Ascending aorta (tissue), 2 donors: Measurements from ENCODE around the gene PCSK2. TPM values are rescaled to one million over a fixed set of nuclear protein-coding genes. Genes with fewer than 3 reads are reported as not detected.

Experiments
- DNase-seq, 2 donors: peaks; one replicate each; pipeline ENCODE4 v3.0.0-alpha.2; 2019; ENCODE audit warnings: low spot score in 2 of 2
- H3K27ac ChIP-seq, 2 donors: fragments of 200-600 bp; sonication (generic); one replicate each; pipeline ENCODE4 v1.5.1; 2016 to 2017; ENCODE audit warnings: mild to moderate bottlenecking in 1 of 2
- H3K27me3 ChIP-seq: fragments of 200-600 bp; sonication (generic); one replicate; pipeline ENCODE4 v1.5.1; 2017
- H3K36me3 ChIP-seq, 2 donors: fragments of 200-600 bp; sonication (generic); one replicate each; pipeline ENCODE4 v1.5.1; 2016
- H3K4me1 ChIP-seq, 2 donors: fragments of 200-600 bp; sonication (generic); one replicate each; pipeline ENCODE4 v1.5.1; 2016 to 2017; ENCODE audit warnings: mild to moderate bottlenecking in 1 of 2
- H3K4me3 ChIP-seq, 2 donors: fragments of 200-600 bp; sonication (generic); one replicate each; pipeline ENCODE4 v1.5.1; 2016 to 2017; ENCODE audit warnings: mild to moderate bottlenecking in 1 of 2
- H3K9me3 ChIP-seq, 2 donors: fragments of 200-600 bp; sonication (generic); one replicate each; pipeline ENCODE4 v1.5.1; 2016
- CTCF ChIP-seq, 3 experiments: fragments of 200-600 bp in 2 of 3; fragments of 450-650 bp in 1 of 3; sonication (generic) in 2 of 3; IDR thresholded peaks; one replicate each; pipeline ENCODE4 v1.5.1; 2016 to 2019; ENCODE audit warnings: antibody characterized with exemption in 3 of 3, mild to moderate bottlenecking in 1 of 3, moderate library complexity in 1 of 3
- intact Hi-C: fragments of 100-400 bp; cut with DNase I; formaldehyde crosslinking; loops from one replicate; pipeline ENCODE4 v1.15.1; 2023
- total RNA-seq: library from RNA; depleted of rRNA; stranded (reverse); fragments of >200 nt; gene quantifications from one replicate; pipeline ENCODE4 v1.1.0, GENCODE V29; 2016

Gene PCSK2
- total RNA-seq, 1 donor from 2014 or later: not detected

GRCh38 chr20:17497821-17498580 is 271.2 kb downstream of the PCSK2 start:
- intact Hi-C loops: no loop called here
- Histone ChIP-seq H3K4me1 (peaks cover 0 to 3% of the 10 kb centered on the region in 2 donors), H3K4me3 (no peak overlapping the region), H3K27ac (no peak overlapping the region), H3K27me3 (no peaks in the 10 kb centered on the region), H3K9me3 (no peaks in the 10 kb centered on the region), H3K36me3 (no peaks in the 10 kb centered on the region)
- no peak for TF ChIP-seq CTCF (IDR thresholded peaks at IDR 0.05)
- DNase-seq: no peak

GRCh38 chr20:17498641-17499040 is 271.8 kb downstream of the PCSK2 start:
- no peak overlapping the region for H3K4me3 ChIP-seq
- TF ChIP-seq CTCF (IDR thresholded peaks at IDR 0.05): no peak
- intact Hi-C loops: no loop called here
- peaks cover 0 to 3% of the 10 kb centered on the region in 2 donors for H3K4me1 ChIP-seq
- no peaks in the 10 kb centered on the region for H3K36me3 ChIP-seq
- no peak for DNase-seq
- H3K27ac ChIP-seq: no peak overlapping the region
- no peaks in the 10 kb centered on the region for H3K27me3 ChIP-seq
- no peaks in the 10 kb centered on the region for H3K9me3 ChIP-seq

GRCh38 chr20:17499041-17499440 is 272.2 kb downstream of the PCSK2 start:
- Histone ChIP-seq H3K4me1 (peaks cover 0 to 3% of the 10 kb centered on the region in 2 donors), H3K27ac (no peak overlapping the region), H3K4me3 (no peak overlapping the region), H3K36me3 (no peaks in the 10 kb centered on the region), H3K9me3 (no peaks in the 10 kb centered on the region), H3K27me3 (no peaks in the 10 kb centered on the region)
- intact Hi-C loops: no loop called here
- TF ChIP-seq CTCF (IDR thresholded peaks at IDR 0.05): no peak
- no peak for DNase-seq

- TF ChIP-seq CTCF (IDR thresholded peaks at IDR 0.05): no peak
- no peak overlapping the region for H3K27ac ChIP-seq
- no peaks in the 10 kb centered on the region for H3K36me3 ChIP-seq
- no peaks in the 10 kb centered on the region for H3K9me3 ChIP-seq
- intact Hi-C loops: no loop called here
- no peak overlapping the region for H3K4me3 ChIP-seq
- peaks cover 0 to 4% of the 10 kb centered on the region in 2 donors for H3K4me1 ChIP-seq
- no peak for DNase-seq
- H3K27me3 ChIP-seq: no peaks in the 10 kb centered on the region
These were observed 273.4 kb downstream of the PCSK2 start for GRCh38 chr20:17500271-17500670.

GRCh38 chr20:17500826-17501225 is 274.0 kb downstream of the PCSK2 start:
- no peak overlapping the region for H3K4me3 ChIP-seq
- H3K4me1 ChIP-seq: peaks cover 0 to 8% of the 10 kb centered on the region in 2 donors
- no peak overlapping the region for H3K27ac ChIP-seq
- no peak for TF ChIP-seq CTCF (IDR thresholded peaks at IDR 0.05)
- no peaks in the 10 kb centered on the region for H3K9me3 ChIP-seq
- H3K27me3 ChIP-seq: no peaks in the 10 kb centered on the region
- H3K36me3 ChIP-seq: no peaks in the 10 kb centered on the region
- DNase-seq: no peak
- intact Hi-C loops: no loop called here
